NCI-H748 treated with DMSO at 0.1 percent for 48 hours (cell line): Measurements from ENCODE around the gene FGG.
A peak's percentile ranks its signal among the peaks of the same experiment; 100 is the strongest.

Source experiments
- DNase-seq: peaks from one replicate; lab custom pipeline; 2025; lab: John Stamatoyannopoulos, UW

The FGG gene

GRCh38 chr4:154585369-154586018 lies 27.0 kb downstream of the FGG start:
- DNase-seq: no peak

- no peak for DNase-seq
These were observed 28.2 kb downstream of the FGG start for GRCh38 chr4:154584259-154584658.

DNA sequence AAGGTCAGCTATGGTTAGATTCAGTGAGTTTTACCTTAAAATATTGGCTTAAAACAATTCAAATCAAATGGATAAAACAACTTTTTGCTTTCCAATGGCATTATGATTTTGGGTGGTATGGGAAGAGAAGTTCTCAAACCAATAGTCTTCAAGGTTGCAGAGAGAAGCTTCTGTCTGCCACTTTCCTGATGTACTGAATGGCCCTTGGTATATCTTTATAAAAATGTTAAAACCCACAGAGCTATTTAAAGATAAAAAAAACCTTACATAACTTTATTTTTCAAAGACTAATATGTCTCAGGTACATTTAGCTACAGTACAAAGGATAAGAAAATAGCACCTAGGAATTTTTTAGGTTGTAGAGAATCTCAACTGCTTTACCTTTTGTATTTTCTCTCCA lies 28.8 kb downstream of the FGG start:
- no peak for DNase-seq

GRCh38 chr4:154583230-154583629 lies 29.2 kb downstream of the FGG start:
- no peak for DNase-seq

DNA sequence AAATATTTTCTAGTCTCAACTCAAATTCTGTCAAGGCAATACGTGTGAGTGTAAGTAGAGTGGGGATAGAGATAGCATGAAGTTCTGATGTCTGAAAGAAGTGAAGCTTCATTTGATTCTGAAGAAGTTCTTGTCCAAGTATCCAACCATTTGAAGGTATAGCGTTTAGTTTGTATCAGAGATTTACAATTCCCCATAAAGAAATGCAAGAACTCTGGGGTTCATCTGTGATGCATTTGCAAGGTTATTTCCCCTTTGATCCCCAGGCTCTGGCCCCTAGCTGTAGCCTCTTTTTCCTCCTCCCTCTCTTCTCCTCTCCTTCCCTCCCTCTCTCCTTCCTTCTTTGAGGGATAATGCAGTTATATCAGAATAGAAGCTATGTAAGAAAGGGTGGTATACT lies 29.7 kb downstream of the FGG start:
- DNase-seq: no peak

DNA sequence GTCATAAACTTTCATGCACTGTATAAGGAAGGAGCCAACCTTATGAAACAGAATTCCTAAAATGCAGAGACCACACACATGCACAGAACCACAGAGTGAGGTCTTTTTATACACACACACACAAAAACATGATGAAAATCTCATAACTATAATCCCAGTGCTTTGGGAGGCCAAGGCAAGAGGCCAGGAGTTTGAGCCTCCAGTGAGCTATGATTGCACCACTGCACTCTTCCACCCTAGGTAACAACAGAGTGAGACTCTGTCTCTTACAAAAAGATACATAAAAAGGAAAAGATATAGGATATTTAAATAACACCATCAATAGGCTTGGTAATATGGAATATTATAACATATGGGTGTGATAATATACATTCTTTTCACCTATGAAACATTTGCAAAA lies 32.5 kb downstream of the FGG start:
- no peak for DNase-seq

- no peak for DNase-seq
These were observed 33.5 kb downstream of the FGG start for GRCh38 chr4:154578919-154579318.

- no peak for DNase-seq
These were observed 35.1 kb downstream of the FGG start for GRCh38 chr4:154577324-154577723.

- no peak for DNase-seq
These were observed 38.1 kb downstream of the FGG start for GRCh38 chr4:154574311-154574710.

DNA sequence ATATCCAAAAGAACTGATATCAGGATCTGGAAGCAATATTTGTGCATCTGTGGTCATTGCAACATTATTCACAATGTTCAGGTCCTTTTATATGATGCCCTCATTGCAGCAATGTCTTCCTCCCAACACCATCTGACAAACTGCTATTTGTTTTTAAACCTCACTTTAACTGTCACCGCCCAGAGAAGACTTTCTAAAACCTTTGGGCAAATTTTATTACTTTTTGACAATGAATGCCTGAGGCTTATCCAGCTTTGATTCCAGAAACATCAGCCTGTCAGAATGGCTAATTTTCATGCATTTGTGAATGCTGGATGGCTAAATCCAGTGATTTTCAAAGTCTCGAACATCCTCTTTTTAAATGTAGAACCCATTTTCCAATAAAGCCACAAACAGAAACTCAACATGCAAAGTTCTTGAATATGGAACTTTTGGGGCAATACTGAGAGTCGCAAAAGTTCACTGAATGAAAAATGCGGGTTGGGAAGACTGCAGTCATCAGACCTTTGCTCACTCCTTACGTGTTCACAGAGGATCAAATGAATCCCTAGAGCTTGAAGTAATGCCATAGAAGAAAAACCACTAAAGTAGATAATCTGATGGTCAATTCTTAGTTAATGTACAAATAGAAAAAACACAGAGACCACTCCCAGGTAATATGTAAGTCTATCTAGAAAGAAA lies 39.1 kb downstream of the FGG start:
- DNase-seq: no peak

- no peak for DNase-seq
These were observed 42.9 kb downstream of the FGG start for GRCh38 chr4:154569584-154569983.

DNA sequence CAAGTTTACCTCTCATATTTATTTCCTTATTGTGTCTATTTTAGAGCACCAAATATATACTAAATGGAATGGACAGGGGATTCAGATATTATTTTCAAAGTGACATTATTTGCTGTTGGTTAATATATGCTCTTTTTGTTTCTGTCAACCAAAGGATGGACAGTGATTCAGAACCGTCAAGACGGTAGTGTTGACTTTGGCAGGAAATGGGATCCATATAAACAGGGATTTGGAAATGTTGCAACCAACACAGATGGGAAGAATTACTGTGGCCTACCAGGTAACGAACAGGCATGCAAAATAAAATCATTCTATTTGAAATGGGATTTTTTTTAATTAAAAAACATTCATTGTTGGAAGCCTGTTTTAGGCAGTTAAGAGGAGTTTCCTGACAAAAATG lies 43.4 kb downstream of the FGG start:
- no peak for DNase-seq

DNA sequence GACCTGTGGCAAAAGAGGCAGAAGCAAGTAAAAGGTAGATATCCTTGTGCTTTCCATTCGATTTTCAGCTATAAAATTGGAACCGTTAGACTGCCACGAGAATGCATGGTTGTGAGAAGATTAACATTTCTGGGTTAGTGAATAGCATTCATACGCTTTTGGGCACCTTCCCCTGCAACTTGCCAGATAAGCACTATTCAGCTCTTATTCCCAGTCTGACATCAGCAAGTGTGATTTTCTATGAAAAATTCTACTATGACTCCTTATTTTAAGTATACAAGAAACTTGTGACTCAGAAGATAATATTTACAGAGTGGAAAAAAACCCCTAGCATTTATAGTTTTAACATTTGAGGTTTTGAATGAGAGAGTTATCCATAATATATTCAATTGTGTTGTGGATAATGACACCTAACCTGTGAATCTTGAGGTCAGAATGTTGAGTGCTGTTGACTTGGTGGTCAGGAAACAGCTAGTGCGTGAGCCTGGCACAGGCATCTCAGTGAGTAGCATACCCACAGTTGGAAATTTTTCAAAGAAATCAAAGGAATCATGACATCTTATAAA lies 45.7 kb downstream of the FGG start:
- no peak for DNase-seq

GRCh38 chr4:154565704-154566103 lies 46.8 kb downstream of the FGG start:
- no peak for DNase-seq

GRCh38 chr4:154564311-154564710 lies 48.1 kb downstream of the FGG start:
- no peak for DNase-seq

DNA sequence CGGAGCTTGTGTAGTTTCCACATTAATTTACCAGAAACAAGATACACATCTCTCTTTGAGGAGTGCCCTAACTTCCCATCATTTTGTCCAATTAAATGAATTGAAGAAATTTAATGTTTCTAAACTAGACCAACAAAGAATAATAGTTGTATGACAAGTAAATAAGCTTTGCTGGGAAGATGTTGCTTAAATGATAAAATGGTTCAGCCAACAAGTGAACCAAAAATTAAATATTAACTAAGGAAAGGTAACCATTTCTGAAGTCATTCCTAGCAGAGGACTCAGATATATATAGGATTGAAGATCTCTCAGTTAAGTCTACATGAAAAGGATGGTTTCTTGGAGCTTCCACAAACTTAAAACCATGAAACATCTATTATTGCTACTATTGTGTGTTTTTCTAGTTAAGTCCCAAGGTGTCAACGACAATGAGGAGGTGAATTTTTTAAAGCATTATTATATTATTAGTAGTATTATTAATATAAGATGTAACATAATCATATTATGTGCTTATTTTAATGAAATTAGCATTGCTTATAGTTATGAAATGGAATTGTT lies 49.7 kb downstream of the FGG start, which contains the start of gene FGB:
Gene FGB, plus strand, starts transcription at position 315 of the 558 bp plus-strand sequence. Its CDS starts 8 bp downstream, at position 323.
- no peak for DNase-seq

- no peak for DNase-seq
These were observed 51.6 kb downstream of the FGG start for GRCh38 chr4:154560824-154561231.

- no peak for DNase-seq
These were observed 52.0 kb downstream of the FGG start for GRCh38 chr4:154560419-154560801.

- peak; percentile 0 for DNase-seq
These were observed 52.7 kb downstream of the FGG start for GRCh38 chr4:154559494-154560418.

DNA sequence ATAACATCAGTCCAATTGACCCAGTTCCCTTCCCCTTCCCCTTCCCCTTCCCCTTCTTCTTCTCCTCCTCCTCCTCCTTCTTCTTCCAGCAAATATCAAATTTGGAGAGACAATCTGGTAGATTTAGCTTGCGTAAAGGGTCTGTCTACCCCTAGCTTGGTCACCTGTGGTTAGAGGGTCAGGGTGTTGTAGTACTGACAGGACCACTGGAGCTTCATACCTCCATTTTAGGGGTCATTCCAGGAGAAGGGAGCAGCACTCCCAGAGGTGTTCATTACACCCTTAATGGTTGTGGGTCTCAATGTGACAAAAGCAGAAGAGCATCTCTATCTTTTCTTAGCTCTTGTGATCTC lies 53.3 kb downstream of the FGG start:
- no peak for DNase-seq
